ENCODE results near the gene SOS2. TPM values are rescaled to one million over a fixed set of nuclear protein-coding genes. Genes with fewer than 3 reads are reported as not detected.

SOS2 gene
- total and polyA plus RNA-seq, 2 donors (not counting 3 experiments of a cell fraction or from before 2014, with no cell fraction given): 6.7 to 21.3 TPM

- POLR2A ChIA-PET: interaction anchor here (0.6 kb wide), 1 partner anchor 88 kb away, joined by 7 read pairs; no protein-coding TSS in a partner anchor
- Histone ChIP-seq H3K4me2 (ENCODE audit: insufficient read depth, low read length) (no peak overlapping the region), H4K20me1 (replicated peaks; ENCODE audit: control insufficient read depth, extremely low read depth, insufficient read depth, low read length) (no peaks in the 10 kb centered on the region), H2AFZ (ENCODE audit: low read depth, low read length) (no peak overlapping the region), H3K4me1 (ENCODE audit: control insufficient read depth, extremely low read depth, insufficient read depth, low read length) (no peaks in the 10 kb centered on the region), H3K79me2 (ENCODE audit: control insufficient read depth, insufficient read depth, low read length) (no peaks in the 10 kb centered on the region), H3K4me3 (replicated peaks in 1 of 3; ENCODE audit: insufficient read depth in 1 of 3, low read depth in 1 of 3, low read length in 3 of 3) (no peak overlapping the region), H3K9ac (replicated peaks; ENCODE audit: extremely low read depth, insufficient read depth, low read length) (no peak overlapping the region), H3K9me3 (replicated peaks; ENCODE audit: control insufficient read depth, insufficient read depth, low read length) (no peaks in the 10 kb centered on the region), H3K27ac (ENCODE audit: insufficient read depth, low read depth, low read length) (no peak overlapping the region), H3K9me1 (replicated peaks; ENCODE audit: control insufficient read depth, extremely low read depth, insufficient read depth, low read length) (no peaks in the 10 kb centered on the region), H3K36me3 (ENCODE audit: control insufficient read depth in 2 of 2, extremely low read depth in 1 of 2, insufficient read depth in 2 of 2, low read length in 2 of 2) (no peaks in the 10 kb centered on the region), H3K27me3 (ENCODE audit: control insufficient read depth in 2 of 2, insufficient read depth in 2 of 2, low read length in 2 of 2) (no peaks in the 10 kb centered on the region)
- TF ChIP-seq GATA2 (IDR thresholded peaks at IDR 0.05; ENCODE audit: insufficient read depth, insufficient read length, low read depth, low read length): peak; percentile 21
- TF ChIP-seq CTCF (IDR thresholded peaks at IDR 0.05; ENCODE audit: extremely low read depth in 1 of 2, insufficient read depth in 1 of 2, low read depth in 1 of 2, low read length in 2 of 2): no peak
- TF ChIP-seq JUN (IDR thresholded peaks at IDR 0.05; ENCODE audit: borderline replicate concordance, insufficient read depth, insufficient read length, low read depth): no peak
- no peak for TF ChIP-seq POLR2AphosphoS5 (IDR thresholded peaks at IDR 0.05; ENCODE audit: insufficient read depth, low read depth, low read length)
- TF ChIP-seq MYC (IDR thresholded peaks at IDR 0.05; ENCODE audit: low read depth, low read length): no peak
- intact Hi-C loops (cut with micrococcal nuclease) (loop anchor here (10.0 kb wide), 1 partner anchor 47 kb away; no protein-coding TSS in a partner anchor), dilution Hi-C loops (cut with MboI; ENCODE audit: extremely low pct_ligation_motif_present, low sequenced_read_pairs) (no loop called here)
- DNase-seq (ENCODE audit: low read depth, low spot score): no peak
- CTCF ChIA-PET: interaction anchor here (0.8 to 0.9 kb wide), 2 partner anchors 52 to 230 kb away, joined by 3 read pairs; no protein-coding TSS in a partner anchor
- FAIRE-seq: no peak
- no TSS peak for BruUV-seq (replicated peaks)
Observed at GRCh38 chr14:50092006-50092555, 139.3 kb downstream of the SOS2 start.
